Parathyroid adenoma (tissue), 2 donors: Measurements from ENCODE around the gene TNRC6B.

ENCODE experiments used
- H2AFZ ChIP-seq: fragments of 300-600 bp; sonication (generic); one replicate; pipeline ENCODE4 v1.7.0; 2017; ENCODE audit warnings: antibody characterized with exemption, mild to moderate bottlenecking
- H3K27ac ChIP-seq: fragments of 300-600 bp; sonication (generic); one replicate; pipeline ENCODE4 v1.7.0; 2017
- H3K27me3 ChIP-seq: fragments of 300-600 bp; sonication (generic); one replicate; pipeline ENCODE4 v1.7.0; 2017; ENCODE audit warnings: low read length; ENCODE audit not compliant: control insufficient read depth, insufficient read depth
- H3K36me3 ChIP-seq: fragments of 300-600 bp; sonication (generic); one replicate; pipeline ENCODE4 v1.7.0; 2017; ENCODE audit warnings: low read length; ENCODE audit not compliant: control insufficient read depth, insufficient read depth
- H3K4me1 ChIP-seq: fragments of 300-600 bp; sonication (generic); one replicate; pipeline ENCODE4 v1.7.0; 2017; ENCODE audit warnings: control low read depth
- H3K4me2 ChIP-seq: fragments of 300-600 bp; sonication (generic); one replicate; pipeline ENCODE4 v1.7.0; 2017; ENCODE audit warnings: low read length
- H3K4me3 ChIP-seq: fragments of 300-600 bp; sonication (generic); one replicate; pipeline ENCODE4 v1.7.0; 2017; ENCODE audit warnings: low read depth, low read length
- H3K79me2 ChIP-seq: fragments of 300-600 bp; sonication (generic); one replicate; pipeline ENCODE4 v1.7.0; 2017; ENCODE audit warnings: control low read depth
- H3K9ac ChIP-seq: fragments of 300-600 bp; sonication (generic); one replicate; pipeline ENCODE4 v1.7.0; 2017; ENCODE audit warnings: mild to moderate bottlenecking
- H3K9me3 ChIP-seq: fragments of 300-600 bp; sonication (generic); one replicate; pipeline ENCODE4 v1.7.0; 2017; ENCODE audit warnings: low read length; ENCODE audit not compliant: control insufficient read depth
- TF ChIP-seq, protein P1 (sequence below): fragments of 300-600 bp; sonication (generic); IDR thresholded peaks from one replicate; pipeline ENCODE4 v1.7.0; 2017; ENCODE audit warnings: antibody characterized with exemption, mild to moderate bottlenecking
- donor health status: primary hyperparathyroidism.

TNRC6B gene

DNA sequence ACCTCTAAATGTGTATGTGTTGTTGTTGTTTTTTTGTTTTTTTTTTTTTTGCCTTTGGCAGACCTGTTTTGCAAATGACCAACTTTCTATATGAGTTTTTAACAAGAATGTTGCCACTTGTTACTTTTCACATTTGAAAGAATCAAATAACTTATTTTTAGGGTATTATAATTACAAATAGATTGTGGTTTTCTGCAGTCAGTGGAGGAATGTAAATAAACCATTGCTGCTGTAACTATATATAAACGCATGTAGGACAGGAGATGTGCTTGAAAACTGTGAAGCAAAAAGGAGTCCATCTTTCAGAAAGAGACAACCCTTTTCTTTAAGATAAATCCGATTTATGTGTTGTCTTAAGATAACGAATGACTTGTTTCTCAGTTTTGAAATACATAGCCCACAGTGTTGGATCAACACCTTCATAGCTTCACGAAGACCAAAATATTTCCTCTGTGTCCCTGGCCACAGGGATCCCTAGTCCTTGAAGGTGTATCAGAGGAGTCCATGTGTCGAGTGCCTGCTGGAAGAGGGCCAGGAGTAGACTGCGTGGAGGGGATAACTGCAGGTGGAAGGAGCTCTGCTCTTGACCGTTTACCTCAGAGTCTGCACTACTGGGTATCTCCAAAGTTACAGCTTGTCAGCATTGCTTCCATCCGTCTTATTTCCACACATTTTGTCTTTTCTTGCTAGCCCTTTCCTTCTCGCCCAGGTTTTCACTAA is 24.7 kb downstream of the TNRC6B start:
- no peak overlapping the region for H3K4me3 ChIP-seq
- H3K36me3 ChIP-seq: no peaks in the 10 kb centered on the region
- no peak overlapping the region for H3K9ac ChIP-seq
- H3K4me2 ChIP-seq: no peak overlapping the region
- H3K9me3 ChIP-seq: no peaks in the 10 kb centered on the region
- peaks cover 15% of the 10 kb centered on the region for H3K79me2 ChIP-seq
- no peak overlapping the region for H2AFZ ChIP-seq
- peaks cover 3% of the 10 kb centered on the region for H3K4me1 ChIP-seq
- no peaks in the 10 kb centered on the region for H3K27me3 ChIP-seq
- H3K27ac ChIP-seq: no peak overlapping the region
- TF ChIP-seq, protein P1, sequence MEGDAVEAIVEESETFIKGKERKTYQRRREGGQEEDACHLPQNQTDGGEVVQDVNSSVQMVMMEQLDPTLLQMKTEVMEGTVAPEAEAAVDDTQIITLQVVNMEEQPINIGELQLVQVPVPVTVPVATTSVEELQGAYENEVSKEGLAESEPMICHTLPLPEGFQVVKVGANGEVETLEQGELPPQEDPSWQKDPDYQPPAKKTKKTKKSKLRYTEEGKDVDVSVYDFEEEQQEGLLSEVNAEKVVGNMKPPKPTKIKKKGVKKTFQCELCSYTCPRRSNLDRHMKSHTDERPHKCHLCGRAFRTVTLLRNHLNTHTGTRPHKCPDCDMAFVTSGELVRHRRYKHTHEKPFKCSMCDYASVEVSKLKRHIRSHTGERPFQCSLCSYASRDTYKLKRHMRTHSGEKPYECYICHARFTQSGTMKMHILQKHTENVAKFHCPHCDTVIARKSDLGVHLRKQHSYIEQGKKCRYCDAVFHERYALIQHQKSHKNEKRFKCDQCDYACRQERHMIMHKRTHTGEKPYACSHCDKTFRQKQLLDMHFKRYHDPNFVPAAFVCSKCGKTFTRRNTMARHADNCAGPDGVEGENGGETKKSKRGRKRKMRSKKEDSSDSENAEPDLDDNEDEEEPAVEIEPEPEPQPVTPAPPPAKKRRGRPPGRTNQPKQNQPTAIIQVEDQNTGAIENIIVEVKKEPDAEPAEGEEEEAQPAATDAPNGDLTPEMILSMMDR: no peak

DNA sequence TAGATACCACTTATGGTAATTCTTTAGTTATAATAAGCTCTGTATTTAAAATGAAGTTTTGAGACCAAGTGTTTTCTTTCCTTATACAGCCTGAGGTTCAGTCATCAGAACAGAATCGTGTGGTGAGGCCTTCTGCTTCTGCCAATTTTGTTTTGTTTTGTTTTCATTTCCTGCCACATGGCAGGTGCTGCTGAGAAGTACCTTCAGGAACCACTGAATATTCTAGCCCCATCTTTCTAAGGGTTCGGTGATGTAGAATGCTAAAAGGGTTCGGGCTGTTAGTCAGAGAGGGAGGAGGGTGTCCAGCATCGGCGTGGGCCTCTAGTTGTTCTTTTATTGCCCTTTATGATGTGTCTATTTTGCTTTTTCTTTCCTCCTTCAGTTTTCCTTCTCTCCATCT is 25.8 kb downstream of the TNRC6B start:
- Histone ChIP-seq H3K27ac (no peak overlapping the region), H3K36me3 (no peaks in the 10 kb centered on the region), H3K9me3 (no peaks in the 10 kb centered on the region), H3K4me1 (peaks cover 3% of the 10 kb centered on the region), H3K4me2 (no peak overlapping the region), H3K79me2 (peaks cover 14% of the 10 kb centered on the region), H3K27me3 (no peaks in the 10 kb centered on the region), H3K4me3 (no peak overlapping the region), H2AFZ (no peak overlapping the region), H3K9ac (no peak overlapping the region)
- TF ChIP-seq, protein P1: no peak

DNA sequence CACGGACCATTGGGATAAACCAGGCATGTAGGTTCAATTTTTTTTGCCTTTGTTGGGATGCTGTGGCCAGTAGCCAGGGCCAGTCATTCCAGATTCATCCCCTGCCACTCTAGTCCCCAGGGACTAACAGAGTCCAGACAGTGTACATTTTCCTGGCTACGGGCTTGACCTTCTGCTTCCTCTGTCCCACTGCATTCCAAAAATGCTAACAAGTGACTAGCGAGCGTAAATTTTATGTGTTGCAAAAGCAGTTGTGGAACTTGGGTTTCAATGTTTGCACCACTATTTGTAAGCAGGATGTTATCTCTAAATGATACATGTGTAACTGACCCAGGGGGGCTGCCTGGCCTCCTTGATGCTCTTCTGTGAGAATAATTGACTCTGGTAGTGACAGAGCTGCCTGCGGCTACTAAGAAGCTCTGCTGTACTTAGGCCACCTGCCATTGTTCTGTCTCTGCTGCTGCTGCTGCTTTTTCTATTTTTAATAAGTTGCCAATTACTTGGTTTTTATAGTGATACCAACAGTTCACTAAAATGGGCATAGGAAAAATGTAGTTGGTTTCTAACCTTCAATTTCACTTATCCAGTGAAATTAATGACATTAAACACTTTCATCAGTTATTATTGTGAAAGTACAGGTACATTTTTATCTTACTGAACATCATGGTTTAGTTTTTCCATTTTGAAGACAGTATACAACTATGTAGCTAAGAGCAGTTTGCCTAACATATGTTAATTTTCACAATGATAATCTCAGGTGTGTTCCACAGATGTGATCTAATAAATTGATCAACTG is 26.8 kb downstream of the TNRC6B start:
- TF ChIP-seq, protein P1: no peak
- no peaks in the 10 kb centered on the region for H3K9me3 ChIP-seq
- H2AFZ ChIP-seq: no peak overlapping the region
- H3K9ac ChIP-seq: no peak overlapping the region
- no peaks in the 10 kb centered on the region for H3K27me3 ChIP-seq
- no peak overlapping the region for H3K4me2 ChIP-seq
- peaks cover 3% of the 10 kb centered on the region for H3K4me1 ChIP-seq
- peaks cover 20% of the 10 kb centered on the region for H3K79me2 ChIP-seq
- H3K27ac ChIP-seq: no peak overlapping the region
- H3K36me3 ChIP-seq: no peaks in the 10 kb centered on the region
- H3K4me3 ChIP-seq: no peak overlapping the region

DNA sequence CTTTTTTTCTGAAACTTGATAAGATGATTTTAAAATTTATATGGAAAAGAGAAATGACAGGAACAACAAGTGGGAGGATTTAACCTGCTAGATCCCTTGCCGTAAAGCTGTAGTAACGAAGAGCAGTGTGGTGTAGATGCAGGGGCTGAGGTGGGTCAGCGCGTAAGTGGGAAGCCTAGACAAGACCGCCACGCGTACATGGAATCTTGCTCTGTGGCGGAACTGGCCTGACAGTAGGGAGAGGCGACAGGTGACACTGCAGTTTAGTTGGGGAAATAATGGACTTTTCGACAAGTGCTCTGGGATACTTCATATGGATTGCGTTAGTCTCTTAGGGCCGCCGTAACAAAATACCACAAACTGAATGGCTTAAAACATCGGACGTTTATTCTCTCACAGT is 28.8 kb downstream of the TNRC6B start:
- no peak overlapping the region for H3K4me3 ChIP-seq
- peaks cover 3% of the 10 kb centered on the region for H3K4me1 ChIP-seq
- TF ChIP-seq, protein P1: no peak
- H3K4me2 ChIP-seq: no peak overlapping the region
- peaks cover 27% of the 10 kb centered on the region for H3K79me2 ChIP-seq
- no peaks in the 10 kb centered on the region for H3K27me3 ChIP-seq
- no peak overlapping the region for H3K9ac ChIP-seq
- no peaks in the 10 kb centered on the region for H3K9me3 ChIP-seq
- H3K27ac ChIP-seq: no peak overlapping the region
- H3K36me3 ChIP-seq: no peaks in the 10 kb centered on the region
- no peak overlapping the region for H2AFZ ChIP-seq
